GM19467 (cell line): ENCODE measurements around the gene CACNA1H.
"Not testable (repeated sequence)": the region's sequence is repeated elsewhere in the genome, so short reads cannot be mapped to it uniquely, and the experiment has no call there.

ENCODE experiments used
- ATAC-seq: cut with Tn5 transposase; IDR thresholded peaks from one replicate; pipeline ENCODE4 v1.9.1; 2021; ENCODE audit warnings: mild to moderate bottlenecking, moderate library complexity; ENCODE audit not compliant: unreplicated experiment

Gene CACNA1H

DNA sequence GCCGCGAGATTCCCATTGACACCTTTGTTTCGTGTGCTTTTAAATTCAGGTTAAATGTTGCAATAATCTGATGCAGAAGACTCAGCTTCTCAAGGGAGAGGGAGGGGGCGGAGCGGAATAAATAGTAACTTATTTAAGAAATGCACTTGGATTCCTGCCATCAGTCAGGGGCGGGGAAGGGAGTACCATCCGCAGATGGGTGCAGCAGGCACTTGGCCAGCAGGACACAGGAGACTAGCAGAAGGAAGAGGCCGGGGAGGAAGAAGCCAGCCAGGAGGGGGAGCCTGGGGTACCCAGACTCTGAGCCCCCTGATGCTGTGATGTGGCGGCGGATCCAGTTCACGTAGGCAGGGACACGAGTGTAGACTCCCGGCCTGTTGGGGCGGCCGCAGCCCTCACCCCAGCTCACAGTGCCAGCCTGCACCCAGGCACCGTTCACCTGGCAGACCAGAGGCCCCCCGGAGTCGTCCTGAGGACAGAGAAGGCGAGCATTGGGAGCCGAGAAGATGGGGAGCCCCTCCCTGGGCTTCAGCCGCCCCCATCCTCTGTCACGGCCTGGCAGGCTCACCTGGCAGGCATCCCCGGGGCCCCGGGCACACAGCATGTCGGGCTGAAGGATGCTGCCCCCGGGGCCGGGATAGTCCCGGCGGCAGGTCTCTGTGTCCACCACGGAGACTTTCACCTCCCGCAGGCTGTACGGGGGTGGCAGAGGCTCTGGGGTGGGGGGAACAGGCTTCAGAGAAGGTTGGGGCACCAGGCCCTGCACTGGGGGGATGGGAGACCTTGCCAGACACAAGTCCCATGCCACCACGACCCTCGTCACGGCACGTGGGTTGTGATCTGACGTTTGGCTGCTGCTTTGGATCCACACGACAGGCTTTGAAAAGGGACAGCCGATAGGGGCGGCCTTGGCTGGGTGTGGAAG lies 69.0 kb downstream of the CACNA1H start:
- no peak for ATAC-seq

DNA sequence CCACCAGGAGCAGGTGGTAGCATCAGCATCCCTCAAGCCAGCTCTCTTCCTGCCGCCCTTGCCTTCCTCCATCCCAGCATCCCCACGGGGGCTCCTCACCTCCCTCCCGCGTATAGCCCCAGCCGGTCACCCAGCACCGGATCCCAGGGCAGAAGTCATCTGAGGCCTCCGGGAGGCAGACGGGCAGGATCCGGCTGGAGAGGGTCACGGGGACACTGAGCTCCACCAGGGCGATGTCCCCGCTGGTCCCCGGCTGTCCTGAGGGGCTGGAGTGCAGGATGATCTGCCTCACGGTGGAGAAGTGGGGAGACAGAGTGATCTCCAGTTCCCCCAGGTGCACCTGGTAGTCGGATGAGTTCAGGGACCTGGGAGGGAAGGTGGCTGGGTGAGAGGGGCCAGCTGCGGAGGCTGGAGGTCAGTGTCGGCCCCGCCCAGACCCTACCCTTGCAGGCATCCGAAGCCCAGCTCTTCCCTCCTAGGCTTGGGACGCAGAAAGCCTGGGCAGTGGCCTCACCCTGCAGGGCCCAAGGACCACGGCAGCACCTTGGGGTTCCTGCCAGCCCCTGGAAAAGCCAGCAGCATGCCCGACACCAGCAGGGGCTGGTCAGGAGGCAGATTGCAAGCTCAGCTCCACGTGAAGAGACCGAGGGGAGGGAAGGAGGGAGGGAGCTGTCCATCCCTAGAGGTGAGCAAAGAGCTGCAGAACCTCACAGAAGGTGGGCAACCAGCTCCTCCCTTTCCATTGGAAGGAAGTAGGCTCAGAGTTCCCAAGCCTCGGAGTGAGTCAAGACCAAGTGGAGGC lies 69.8 kb downstream of the CACNA1H start:
- ATAC-seq: no peak

DNA sequence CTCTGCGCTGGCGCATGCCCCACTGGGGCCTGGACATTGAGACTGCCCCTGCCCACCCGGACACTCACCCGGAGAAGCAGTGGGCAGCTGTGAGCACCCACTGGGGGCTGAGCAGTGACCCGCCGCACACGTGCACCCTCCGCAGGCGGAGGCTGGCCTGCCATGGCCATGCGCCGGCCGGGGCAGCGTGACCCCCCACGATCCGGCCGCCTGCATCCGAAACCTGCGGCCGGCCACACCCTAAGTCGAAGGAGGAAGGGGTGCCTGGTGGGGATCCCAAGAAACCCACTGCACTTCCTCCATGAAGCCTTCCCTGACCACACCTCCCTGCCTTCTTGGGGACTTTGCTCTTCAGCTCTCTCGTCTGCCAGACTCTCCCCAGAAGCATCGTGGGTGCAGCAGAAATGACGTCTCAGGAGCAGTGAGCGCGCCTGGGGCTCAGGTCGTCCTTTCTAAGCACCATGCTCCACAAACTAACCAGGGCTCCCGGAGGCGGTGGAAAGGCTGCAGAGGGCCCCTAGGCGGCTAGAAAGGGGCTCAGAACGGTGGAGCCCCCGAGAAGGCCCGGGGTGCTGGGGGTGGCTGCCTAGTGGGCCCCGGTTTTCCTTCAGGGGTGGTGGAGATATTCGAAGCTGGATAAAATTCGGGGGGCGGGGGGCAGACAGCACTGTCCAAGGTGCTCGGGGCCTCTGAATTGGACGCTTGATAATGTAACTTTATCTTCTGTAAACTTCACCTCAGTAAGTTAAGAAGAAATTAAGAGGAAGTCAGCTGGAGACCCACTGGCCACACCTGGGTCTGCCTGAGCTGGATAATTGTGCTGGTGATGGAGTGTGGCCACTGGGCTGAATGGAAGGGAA lies 70.7 kb downstream of the CACNA1H start:
- no peak for ATAC-seq

DNA sequence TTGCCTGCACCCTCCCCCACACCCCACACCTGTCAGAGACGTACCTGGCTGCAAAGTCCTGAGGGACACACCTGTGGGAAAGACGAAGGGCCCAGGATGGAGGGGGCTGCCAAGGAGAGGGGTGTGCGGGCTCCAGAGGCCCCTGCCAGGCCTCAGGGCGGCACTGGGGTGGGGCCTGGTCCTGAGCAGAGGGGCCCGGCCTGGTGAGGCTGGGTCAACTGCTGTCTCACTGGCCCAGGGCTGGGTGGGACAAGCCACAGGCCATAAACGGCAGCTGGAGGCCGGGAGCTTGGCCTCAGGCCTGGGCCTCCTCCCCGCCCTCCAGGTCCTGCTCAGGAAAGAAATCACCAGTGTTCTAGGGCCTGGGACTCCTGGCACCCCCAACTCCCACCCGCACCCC lies 71.7 kb downstream of the CACNA1H start:
- ATAC-seq: no peak

DNA sequence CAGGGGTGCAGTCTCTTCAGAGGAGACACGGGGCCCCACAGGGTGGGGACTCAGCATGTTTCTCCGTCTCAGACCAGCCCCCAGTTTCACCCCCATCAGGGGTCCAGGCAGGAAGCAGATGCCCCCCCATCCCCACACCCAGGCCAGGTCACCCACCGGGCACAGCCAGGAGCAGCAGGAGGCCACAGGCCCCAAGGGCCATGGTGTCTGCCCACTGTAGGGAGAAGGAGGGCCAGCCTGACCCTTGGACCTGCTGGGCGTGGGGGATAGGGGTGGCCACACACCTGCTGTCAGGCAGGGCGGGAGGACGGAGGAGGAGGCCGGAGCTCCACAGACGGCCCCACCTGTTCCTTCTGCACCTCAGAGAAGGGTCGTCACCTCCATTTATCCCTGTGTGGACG lies 72.1 kb downstream of the CACNA1H start, which contains the start of gene TPSG1:
TSS of gene TPSG1 (minus strand) at position 218 of the 401 bp plus-strand sequence. CDS start at position 202, 16 bp downstream.
- ATAC-seq: no peak

DNA sequence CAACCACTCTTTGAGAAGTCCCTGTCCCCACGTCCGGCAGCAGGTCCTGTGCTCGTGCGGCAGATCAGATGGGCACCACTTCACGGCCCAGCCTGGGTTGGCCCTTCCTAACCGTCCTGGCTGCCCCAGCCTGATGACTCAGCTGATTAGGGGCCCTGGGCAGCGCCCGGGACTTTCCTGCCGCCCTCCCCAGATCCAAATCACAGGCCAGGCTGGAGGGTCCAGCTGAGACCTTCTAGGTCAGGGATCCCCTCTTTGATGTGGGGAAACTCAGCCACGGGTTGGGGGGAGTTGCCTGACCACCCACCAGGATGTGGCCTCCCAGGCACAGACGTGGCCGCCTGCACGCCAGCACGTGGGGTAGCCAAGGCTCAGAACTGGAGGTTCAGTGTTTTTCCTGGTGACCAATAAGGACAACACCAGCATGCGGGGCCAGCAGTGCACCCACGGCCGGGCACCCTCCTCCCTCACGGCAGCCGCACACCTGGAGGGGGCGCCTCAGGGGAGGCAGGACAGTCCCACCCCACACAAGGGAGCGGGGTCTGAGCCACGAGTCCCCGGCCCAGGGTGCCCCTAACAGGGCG lies 72.9 kb downstream of the CACNA1H start:
- ATAC-seq: not testable (repeated sequence)

DNA sequence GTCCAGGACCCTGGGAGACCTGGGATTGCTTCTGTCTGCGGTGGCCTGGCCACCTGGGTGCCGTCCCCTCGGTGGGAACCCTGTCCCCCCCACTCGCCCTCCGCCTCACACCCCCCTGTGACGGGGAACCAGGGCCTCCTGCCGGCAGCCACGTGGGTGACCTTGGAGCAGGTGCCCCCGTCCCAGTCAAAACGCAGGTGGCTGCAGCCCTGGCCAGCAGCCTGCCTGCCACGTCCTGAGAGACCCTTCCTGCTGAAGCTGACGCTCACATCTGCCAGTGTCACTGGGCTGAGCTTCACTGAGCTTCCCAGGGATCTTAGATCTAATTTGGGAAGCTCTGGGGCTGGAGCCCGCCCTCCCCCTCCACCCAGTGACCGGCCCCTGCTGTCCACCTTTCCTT lies 73.8 kb downstream of the CACNA1H start:
- not testable (repeated sequence) for ATAC-seq

DNA sequence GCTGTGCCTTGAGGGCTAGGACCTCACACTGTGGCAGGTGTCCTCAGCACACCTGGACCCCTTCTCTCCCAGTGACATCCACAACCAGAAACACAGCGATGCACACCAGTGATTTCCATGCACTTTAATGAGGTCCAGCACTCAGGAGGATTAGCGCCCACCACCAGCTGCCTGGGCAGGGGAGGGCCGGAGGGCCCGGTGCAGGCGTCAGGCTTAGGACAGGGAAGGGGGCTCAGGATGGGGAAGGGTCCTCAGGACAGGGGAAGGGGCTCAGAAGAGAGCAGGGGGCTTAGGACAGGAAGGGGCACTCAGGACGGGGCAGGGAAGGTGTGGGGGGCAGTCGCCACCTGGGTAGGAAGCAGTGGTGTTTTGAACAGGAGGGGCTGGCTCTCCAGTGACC lies 75.3 kb downstream of the CACNA1H start:
- ATAC-seq: not testable (repeated sequence)

DNA sequence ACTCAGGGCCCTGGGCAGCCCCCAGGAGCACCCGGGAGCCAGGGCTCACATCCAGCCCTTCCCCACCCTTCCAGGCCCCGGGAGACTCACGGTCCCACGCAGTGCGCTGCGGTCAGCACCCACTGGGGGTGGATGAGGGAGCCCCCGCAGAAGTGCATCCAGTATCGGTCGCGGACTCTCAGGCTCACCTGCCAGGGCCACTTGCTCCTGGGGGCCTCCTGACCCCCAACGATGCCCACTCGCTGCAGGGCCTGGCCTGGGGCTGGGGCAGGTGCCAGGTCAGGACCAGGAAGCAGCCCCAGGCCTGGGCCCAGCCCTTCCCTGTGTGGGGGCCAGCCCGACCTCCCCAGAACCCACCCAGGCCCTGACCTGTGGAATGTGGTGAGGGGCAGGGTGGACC lies 76.6 kb downstream of the CACNA1H start:
- ATAC-seq: not testable (repeated sequence)

DNA sequence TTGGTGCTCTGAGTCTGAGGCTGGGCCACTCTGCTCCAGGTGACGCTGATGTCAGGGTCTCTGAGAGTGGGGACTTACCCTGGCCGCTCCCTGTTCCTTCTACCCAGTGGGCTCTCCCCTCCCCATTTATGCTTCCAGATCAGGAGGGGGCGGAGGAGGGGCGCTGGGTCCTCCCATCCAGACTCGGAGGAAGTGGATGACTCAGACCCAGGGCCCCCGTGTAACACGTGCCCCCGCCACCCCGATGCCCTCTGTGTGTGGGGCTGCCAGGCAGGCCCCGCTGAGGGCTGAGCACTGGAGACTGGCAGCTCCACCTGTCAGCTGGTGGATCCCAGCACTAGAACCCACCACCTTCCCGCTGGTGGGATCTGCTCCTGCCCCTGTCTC lies 77.2 kb downstream of the CACNA1H start, which contains the start of gene TPSB2:
TSS of gene TPSB2 (minus strand) at position 101 of the 387 bp plus-strand sequence. CDS start 233 bp downstream, outside the sequence.
- not testable (repeated sequence) for ATAC-seq

DNA sequence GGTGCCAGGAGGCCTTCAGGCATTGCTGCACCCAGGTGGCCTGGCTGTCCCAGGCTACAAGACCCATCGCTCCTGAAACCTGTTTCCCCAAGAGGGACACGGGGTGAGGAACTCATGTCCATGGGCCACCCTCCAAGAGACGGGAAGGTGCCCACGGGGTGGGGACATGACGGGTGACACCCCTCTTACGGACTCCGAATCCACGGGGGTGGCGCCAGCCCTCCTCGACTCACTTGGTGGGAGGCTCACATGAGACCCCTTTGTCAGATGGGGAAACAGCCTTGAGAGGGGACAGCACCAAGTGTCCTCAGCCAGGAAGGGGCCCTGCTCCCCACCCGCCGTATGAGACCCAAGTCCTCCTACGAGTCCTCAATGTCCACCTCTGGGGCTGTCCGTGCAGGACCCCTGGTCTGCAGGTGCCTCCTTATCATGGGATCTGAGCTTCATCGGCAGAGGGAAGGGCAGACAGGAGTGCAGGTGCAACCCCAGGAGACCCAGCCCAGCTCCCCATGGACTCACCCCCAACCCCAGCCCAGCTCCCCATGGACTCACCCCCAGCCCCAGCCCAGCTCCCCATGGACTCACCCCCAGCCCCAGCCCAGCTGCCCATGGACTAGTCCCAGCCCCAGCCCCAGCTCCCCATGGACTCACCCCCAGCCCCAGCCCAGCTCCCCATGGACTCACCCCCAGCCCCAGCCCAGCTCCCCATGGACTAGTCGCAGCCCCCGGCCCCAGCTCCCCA lies 77.7 kb downstream of the CACNA1H start:
- ATAC-seq: not testable (repeated sequence)

DNA sequence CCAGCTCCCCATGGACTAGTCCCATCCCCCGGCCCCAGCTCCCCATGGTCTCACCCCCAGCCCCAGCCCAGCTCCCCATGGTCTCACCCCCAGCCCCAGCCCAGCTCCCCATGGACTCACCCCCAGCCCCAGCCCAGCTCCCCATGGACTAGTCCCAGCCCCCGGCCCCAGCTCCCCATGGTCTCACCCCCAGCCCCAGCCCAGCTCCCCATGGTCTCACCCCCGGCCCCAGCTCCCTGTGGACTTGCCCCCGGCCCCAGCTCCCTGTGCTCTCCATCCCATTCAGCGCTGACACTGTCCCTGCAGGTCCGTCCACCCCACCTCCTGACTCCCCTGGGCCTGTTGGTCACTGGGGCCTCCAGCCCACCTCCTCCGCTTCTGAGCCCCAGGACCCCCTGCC lies 78.4 kb downstream of the CACNA1H start:
- not testable (repeated sequence) for ATAC-seq

DNA sequence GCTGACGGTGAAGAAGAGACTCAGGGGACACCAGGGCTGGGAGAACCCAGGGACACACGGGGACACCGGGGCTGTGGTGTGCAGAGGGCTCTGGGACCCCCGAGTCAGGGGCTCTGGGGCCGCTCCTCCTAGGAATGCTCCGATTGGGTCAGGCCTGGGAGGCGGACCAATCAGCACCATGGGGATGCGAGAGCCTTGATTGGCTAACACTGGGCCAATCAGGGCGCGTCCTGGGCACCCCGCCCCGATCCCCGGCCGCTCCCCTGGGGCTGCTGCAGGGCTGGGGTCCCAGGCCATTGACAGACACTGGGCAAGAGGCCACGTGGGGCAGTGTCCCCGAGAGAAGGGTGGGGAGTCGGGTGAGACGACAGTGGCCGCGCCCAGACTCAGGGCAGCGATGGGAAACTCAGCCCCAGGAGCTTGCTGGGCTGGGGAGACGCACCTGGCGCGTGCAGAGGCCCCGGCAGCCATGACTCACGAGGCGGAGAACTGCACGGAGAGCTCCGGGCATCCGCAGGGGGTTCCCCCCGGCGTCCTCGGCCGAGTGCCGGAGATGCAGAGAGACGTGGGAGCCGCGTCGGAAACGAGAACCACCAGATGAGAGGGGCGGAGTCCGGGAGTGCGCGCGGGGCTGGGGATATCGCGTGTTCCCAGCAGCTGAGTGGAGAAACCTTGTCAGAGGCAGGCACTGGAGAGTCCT lies 79.3 kb downstream of the CACNA1H start:
- ATAC-seq: not testable (repeated sequence)

DNA sequence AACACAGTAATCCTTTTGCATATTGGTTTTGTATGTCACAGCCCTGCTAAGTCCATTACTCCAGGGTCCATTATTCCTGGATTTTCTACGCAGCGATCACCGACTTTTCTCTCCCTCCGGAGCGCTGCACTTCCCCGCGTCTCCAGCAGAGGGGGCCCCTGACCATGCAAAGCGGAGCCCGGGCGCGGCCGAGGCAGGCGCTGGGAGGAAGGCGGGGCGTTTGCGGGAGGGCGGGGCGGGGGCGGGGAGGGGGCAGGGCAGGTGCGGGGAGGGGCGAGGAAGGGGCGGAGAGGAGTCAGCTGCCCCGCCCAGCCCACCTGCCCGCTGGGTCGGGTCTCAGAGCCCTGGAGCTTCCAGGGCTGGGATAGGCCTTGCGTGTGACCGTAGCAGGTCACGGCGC lies 83.8 kb downstream of the CACNA1H start:
- not testable (repeated sequence) for ATAC-seq

DNA sequence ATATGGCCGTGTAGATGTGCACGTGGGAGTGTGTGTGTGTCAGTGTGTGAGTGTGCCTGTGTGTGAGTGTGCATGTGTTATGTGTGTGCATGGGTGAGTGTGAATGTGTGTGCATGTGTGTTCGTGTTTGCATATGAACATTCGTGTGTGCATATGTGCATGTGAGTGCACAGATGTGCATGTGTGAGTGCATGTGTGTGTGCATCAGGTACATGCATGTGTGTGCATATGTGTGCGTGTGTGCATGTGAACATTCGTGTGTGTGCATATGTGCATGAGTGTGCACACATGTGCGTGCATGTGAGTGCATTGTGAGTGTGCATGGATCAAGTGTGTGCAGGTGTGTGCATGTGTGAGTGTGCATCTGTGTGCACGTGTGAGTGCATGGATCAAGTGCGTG lies 85.1 kb downstream of the CACNA1H start:
- no peak for ATAC-seq

DNA sequence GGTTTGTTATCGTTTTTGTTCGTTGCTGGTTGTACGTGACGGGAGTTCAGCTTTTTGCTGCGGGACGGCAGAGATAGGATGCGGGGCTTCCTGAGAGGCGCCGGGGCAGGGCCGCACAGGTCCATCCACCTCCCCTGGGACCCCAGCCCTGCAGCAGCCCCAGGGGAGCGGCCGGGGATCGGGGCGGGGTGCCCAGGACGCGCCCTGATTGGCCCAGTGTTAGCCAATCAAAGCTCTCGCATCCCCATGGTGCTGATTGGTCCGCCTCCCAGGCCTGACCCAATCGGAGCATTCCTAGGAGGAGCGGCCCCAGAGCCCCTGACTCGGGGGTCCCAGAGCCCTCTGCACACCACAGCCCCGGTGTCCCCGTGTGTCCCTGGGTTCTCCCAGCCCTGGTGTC lies 86.0 kb downstream of the CACNA1H start:
- not testable (repeated sequence) for ATAC-seq

DNA sequence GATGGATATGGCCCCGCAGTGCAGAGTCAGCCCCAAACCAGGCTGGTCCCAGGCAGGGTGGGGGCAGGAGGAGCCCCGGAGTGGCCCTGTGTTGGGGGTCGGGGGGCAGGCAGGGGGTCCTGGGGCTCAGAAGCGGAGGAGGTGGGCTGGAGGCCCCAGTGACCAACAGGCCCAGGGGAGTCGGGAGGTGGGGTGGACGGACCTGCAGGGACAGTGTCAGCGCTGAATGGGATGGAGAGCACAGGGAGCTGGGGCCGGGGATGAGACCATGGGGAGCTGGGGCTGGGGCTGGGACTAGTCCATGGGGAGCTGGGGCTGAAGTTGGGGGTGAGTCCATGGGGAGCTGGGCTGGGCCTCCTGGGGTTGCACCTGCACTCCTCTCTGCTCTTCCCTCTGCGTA lies 86.7 kb downstream of the CACNA1H start:
- not testable (repeated sequence) for ATAC-seq

DNA sequence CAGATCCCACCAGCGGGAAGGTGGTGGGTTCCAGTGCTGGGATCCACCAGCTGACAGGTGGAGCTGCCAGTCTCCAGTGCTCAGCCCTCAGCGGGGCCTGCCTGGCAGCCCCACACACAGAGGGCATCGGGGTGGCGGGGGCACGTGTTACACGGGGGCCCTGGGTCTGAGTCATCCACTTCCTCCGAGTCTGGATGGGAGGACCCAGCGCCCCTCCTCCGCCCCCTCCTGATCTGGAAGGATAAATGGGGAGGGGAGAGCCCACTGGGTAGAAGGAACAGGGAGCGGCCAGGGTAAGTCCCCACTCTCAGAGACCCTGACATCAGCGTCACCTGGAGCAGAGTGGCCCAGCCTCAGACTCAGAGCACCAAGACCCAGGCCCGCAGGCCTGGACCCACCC lies 87.5 kb downstream of the CACNA1H start, which contains the start of gene TPSAB1:
TSS of gene TPSAB1 (plus strand) at position 270 of the 400 bp plus-strand sequence. CDS start 234 bp downstream, outside the sequence.
- ATAC-seq: not testable (repeated sequence)

DNA sequence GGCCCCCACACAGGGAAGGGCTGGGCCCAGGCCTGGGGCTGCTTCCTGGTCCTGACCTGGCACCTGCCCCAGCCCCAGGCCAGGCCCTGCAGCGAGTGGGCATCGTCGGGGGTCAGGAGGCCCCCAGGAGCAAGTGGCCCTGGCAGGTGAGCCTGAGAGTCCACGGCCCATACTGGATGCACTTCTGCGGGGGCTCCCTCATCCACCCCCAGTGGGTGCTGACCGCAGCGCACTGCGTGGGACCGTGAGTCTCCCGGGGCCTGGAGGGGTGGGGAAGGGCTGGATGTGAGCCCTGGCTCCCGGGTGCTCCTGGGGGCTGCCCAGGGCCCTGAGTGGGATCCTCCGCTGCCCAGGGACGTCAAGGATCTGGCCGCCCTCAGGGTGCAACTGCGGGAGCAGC lies 88.2 kb downstream of the CACNA1H start:
- ATAC-seq: not testable (repeated sequence)
